IPS-20b (cell line): Measurements from ENCODE around the gene PKLR.
"Not testable (repeated sequence)": the region's sequence is repeated elsewhere in the genome, so short reads cannot be mapped to it uniquely, and the experiment has no call there.

Experiments
- H3K27ac ChIP-seq: one replicate; pipeline ENCODE4 v1.5.1; 2013; ENCODE audit warnings: low read length
- H3K27me3 ChIP-seq: 2 replicates; pipeline ENCODE4 v1.6.1; 2013; ENCODE audit warnings: mild to moderate bottlenecking, low read length, inconsistent platforms; ENCODE audit not compliant: insufficient read depth
- H3K36me3 ChIP-seq: 2 replicates; pipeline ENCODE4 v1.6.1; 2013; ENCODE audit warnings: low read depth, mild to moderate bottlenecking, inconsistent platforms, low read length, moderate library complexity; ENCODE audit not compliant: insufficient read depth
- H3K4me1 ChIP-seq: 2 replicates; pipeline ENCODE4 v1.6.1; 2013; ENCODE audit warnings: mild to moderate bottlenecking, control low read depth, inconsistent platforms, low read length, moderate library complexity; ENCODE audit not compliant: insufficient read depth
- H3K4me3 ChIP-seq: 2 replicates; pipeline ENCODE4 v1.5.1; 2013; ENCODE audit warnings: mild to moderate bottlenecking, low read length, inconsistent platforms
- H3K9ac ChIP-seq: 2 replicates; pipeline ENCODE4 v1.6.1; 2013; ENCODE audit warnings: low read depth, mild to moderate bottlenecking, inconsistent platforms, low read length, moderate library complexity
- H3K9me3 ChIP-seq: 2 replicates; pipeline ENCODE4 v1.6.1; 2013; ENCODE audit warnings: mild to moderate bottlenecking, low read depth, low read length, inconsistent platforms; ENCODE audit not compliant: insufficient read depth

Gene PKLR

GRCh38 chr1:155250633-155251449, 50.4 kb downstream of the PKLR start:
- Histone ChIP-seq H3K9ac (no peak overlapping the region), H3K27me3 (peaks cover 15% of the 10 kb centered on the region), H3K4me3 (peak overlapping the region; percentile 67; the same call in 1 of the 2 replicates), H3K9me3 (no peaks in the 10 kb centered on the region), H3K27ac (no peak overlapping the region), H3K36me3 (peaks cover 15% of the 10 kb centered on the region; the same call in 1 of the 2 replicates), H3K4me1 (no peaks in the 10 kb centered on the region; the same call in 1 of the 2 replicates)

GRCh38 chr1:155250246-155250632, 51.0 kb downstream of the PKLR start:
- no peak overlapping the region for H3K9ac ChIP-seq
- H3K9me3 ChIP-seq = no peaks in the 10 kb centered on the region
- H3K27ac ChIP-seq = no peak overlapping the region
- H3K4me3 ChIP-seq = peak overlapping the region; percentile 67; the same call in 1 of the 2 replicates
- H3K27me3 ChIP-seq = peaks cover 20% of the 10 kb centered on the region
- H3K36me3 ChIP-seq = peaks cover 15% of the 10 kb centered on the region; the same call in 1 of the 2 replicates
- no peaks in the 10 kb centered on the region; the same call in 1 of the 2 replicates for H3K4me1 ChIP-seq

- peaks cover 15% of the 10 kb centered on the region; the same call in 1 of the 2 replicates for H3K36me3 ChIP-seq
- H3K4me3 ChIP-seq = no peak overlapping the region
- H3K9ac ChIP-seq = no peak overlapping the region
- H3K27ac ChIP-seq = no peak overlapping the region
- H3K9me3 ChIP-seq = no peaks in the 10 kb centered on the region
- H3K4me1 ChIP-seq = no peaks in the 10 kb centered on the region; the same call in 1 of the 2 replicates
- peaks cover 29% of the 10 kb centered on the region for H3K27me3 ChIP-seq
Measured at GRCh38 chr1:155247667-155248553, 53.3 kb downstream of the PKLR start.

GRCh38 chr1:155246796-155247195, 54.4 kb downstream of the PKLR start:
- not testable (repeated sequence) for H3K9me3 ChIP-seq, H3K4me3 ChIP-seq, H3K9ac ChIP-seq, H3K27ac ChIP-seq, H3K4me1 ChIP-seq
- Histone ChIP-seq H3K27me3 (peaks cover 34% of the 10 kb centered on the region), H3K36me3 (peaks cover 15% of the 10 kb centered on the region; the same call in 1 of the 2 replicates)

- peak overlapping the region; percentile 26 for H3K27ac ChIP-seq
- H3K27me3 ChIP-seq = peaks cover 34% of the 10 kb centered on the region
- no peaks in the 10 kb centered on the region for H3K9me3 ChIP-seq
- H3K36me3 ChIP-seq = peaks cover 15% of the 10 kb centered on the region; the same call in 1 of the 2 replicates
- H3K4me1 ChIP-seq = peaks cover 3% of the 10 kb centered on the region; the same call in 1 of the 2 replicates
- peak overlapping the region; percentile 77; the same call in 1 of the 2 replicates for H3K9ac ChIP-seq
- H3K4me3 ChIP-seq = peak overlapping the region; percentile 62
Measured at GRCh38 chr1:155245163-155245524, 56.1 kb downstream of the PKLR start.

GRCh38 chr1:155244368-155245162, 56.7 kb downstream of the PKLR start:
- H3K27me3 ChIP-seq = peaks cover 34% of the 10 kb centered on the region
- H3K9me3 ChIP-seq = no peaks in the 10 kb centered on the region
- H3K27ac ChIP-seq = peak overlapping the region; percentile 26
- peaks cover 15% of the 10 kb centered on the region; the same call in 1 of the 2 replicates for H3K36me3 ChIP-seq
- peak overlapping the region; percentile 77; the same call in 1 of the 2 replicates for H3K9ac ChIP-seq
- H3K4me1 ChIP-seq = peaks cover 3% of the 10 kb centered on the region; the same call in 1 of the 2 replicates
- H3K4me3 ChIP-seq = peak overlapping the region; percentile 62

GRCh38 chr1:155242805-155243358, 58.4 kb downstream of the PKLR start:
- peaks cover 3% of the 10 kb centered on the region; the same call in 1 of the 2 replicates for H3K4me1 ChIP-seq
- peaks cover 10% of the 10 kb centered on the region; the same call in 1 of the 2 replicates for H3K36me3 ChIP-seq
- H3K9me3 ChIP-seq = no peaks in the 10 kb centered on the region
- H3K4me3 ChIP-seq = peak overlapping the region; percentile 62
- peaks cover 34% of the 10 kb centered on the region for H3K27me3 ChIP-seq
- H3K9ac ChIP-seq = no peak overlapping the region
- no peak overlapping the region for H3K27ac ChIP-seq

GRCh38 chr1:155241841-155242264, 59.4 kb downstream of the PKLR start:
- Histone ChIP-seq H3K9me3 (no peaks in the 10 kb centered on the region), H3K27ac (no peak overlapping the region), H3K4me1 (peaks cover 3% of the 10 kb centered on the region; the same call in 1 of the 2 replicates)

GRCh38 chr1:155241069-155241679, 60.1 kb downstream of the PKLR start:
- Histone ChIP-seq H3K9me3 (no peaks in the 10 kb centered on the region), H3K27ac (no peak overlapping the region), H3K4me1 (peaks cover 3% of the 10 kb centered on the region; the same call in 1 of the 2 replicates), H3K27me3 (peaks cover 22% of the 10 kb centered on the region), H3K4me3 (peak overlapping the region; percentile 59), H3K9ac (peak overlapping the region; percentile 52; the same call in 1 of the 2 replicates), H3K36me3 (0 out of 2 replicates have a peak, but pooled peaks cover 4% of the 10 kb centered on the region)

More at GRCh38 chr1:155241841-155242264, 59.4 kb downstream of the PKLR start:
- H3K27me3 ChIP-seq = peaks cover 29% of the 10 kb centered on the region
- no peak overlapping the region for H3K9ac ChIP-seq
- 0 out of 2 replicates have a peak, but pooled peaks cover 3% of the 10 kb centered on the region for H3K36me3 ChIP-seq
- no peak overlapping the region for H3K4me3 ChIP-seq
